GM21360 (cell line): ENCODE data around the gene OR4K17.
A peak's percentile ranks its signal among the peaks of the same experiment; 100 is the strongest.
"Not testable (repeated sequence)": the region's sequence is repeated elsewhere in the genome, so short reads cannot be mapped to it uniquely, and the experiment has no call there.

Experiments
- ATAC-seq: cut with Tn5 transposase; IDR thresholded peaks from one replicate; pipeline ENCODE4 v1.9.1; 2021; ENCODE audit warnings: mild to moderate bottlenecking, moderate library complexity; ENCODE audit not compliant: unreplicated experiment

The OR4K17 gene, protein sequence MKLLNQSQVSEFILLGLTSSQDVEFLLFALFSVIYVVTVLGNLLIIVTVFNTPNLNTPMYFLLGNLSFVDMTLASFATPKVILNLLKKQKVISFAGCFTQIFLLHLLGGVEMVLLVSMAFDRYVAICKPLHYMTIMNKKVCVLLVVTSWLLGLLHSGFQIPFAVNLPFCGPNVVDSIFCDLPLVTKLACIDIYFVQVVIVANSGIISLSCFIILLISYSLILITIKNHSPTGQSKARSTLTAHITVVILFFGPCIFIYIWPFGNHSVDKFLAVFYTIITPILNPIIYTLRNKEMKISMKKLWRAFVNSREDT

DNA sequence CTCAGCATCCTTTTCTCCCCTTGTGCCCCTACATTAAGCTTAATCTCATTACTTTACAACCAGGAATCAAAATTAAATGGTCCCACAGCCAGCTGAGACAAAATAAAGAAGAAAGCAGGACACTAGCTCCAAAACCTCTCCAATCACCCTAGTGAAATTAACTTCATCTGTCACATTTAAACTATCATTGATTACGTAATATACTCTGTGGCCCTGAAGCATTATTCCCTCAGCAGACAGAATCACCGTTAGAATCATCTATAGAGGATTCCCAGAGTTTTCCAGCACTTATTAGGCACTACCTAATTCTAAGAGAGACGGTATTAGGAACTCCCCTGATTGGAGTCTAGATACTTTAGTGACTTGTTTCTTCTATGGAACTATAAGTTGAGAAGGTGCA lies at the start of gene OR4K17:
Gene OR4K17 (plus strand): TSS at position 302 of the 400 bp plus-strand sequence. CDS start 6,761 bp downstream, outside the sequence.
- no peak for ATAC-seq

DNA sequence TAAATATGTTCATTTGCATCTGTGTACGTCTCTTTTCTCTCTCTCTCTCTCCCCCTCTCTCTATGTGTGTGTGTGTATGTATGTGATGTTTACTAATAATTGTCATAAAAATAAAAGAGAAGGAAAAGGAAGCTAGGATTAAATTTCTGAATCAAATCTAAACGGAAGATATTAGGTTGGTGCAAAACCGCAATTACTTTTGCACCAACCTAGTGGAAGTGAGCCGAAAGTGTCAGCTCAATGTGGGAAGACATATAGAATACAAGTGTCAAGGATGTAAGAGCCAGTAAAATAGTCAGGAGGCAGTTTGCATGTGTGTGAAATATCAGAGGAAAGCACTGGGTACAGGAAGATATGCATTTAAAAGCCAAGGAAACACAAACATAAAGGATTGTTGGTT lies 18.5 kb upstream of the OR4K17 start:
- ATAC-seq = no peak

DNA sequence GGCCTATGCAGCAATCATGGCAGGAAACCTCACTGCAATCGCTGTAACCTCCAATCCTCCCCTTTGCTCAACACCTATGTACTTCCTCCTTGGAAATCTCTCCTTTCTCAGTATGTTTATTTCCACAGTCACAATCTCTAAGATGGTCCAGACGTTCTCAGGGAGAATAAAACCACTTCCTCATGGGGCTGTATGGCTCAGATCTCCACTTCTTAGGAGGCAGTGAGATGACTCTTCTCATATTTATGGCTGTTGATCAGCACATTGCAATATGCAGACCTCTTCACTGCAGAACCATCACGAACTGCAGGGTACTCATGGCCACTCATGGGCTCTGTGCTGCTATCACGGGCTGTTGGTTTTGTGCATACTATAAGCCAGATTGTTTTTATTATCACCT lies 17.1 kb upstream of the OR4K17 start:
- ATAC-seq = no peak

DNA sequence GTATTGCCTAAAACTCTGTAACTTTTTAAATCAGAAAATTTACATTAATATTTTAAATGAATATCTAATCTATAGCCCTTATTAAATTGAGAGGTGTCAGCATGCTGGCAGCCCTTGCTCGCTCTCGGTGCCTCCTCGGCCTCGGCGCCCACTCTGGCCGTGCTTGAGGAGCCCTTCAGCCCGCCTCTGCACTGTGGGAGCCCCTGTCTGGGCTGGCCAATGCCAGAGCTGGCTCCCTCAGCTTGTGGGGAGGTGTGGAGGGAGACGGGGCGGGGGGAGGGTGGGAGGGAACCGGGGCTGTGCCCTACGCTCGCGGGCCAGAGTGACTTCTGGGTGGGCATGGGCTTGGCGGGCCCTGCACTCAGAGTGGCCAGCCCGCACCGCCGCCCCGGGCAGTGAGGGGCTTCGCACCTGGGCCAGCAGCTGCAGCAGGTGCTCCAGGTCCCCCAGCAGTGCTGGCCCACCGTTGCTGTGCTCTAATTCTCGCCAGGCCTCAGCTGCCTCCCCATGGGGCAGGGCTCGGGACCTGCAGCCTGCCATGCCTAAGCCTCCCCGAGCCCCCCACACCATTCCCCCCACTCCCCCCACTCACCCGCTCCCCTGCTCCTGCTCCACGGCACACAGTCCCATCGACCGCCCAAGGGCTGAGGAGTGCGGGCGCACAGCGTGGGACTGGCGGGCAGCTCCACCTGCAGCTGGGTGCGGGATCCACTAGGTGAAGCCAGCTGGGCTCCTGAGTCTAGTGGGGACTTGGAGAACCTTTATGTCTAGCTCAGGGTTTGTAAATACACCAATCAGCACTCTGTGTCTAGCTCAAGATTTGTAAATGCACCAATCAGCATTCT lies 11.4 kb upstream of the OR4K17 start:
- not testable (repeated sequence) for ATAC-seq

DNA sequence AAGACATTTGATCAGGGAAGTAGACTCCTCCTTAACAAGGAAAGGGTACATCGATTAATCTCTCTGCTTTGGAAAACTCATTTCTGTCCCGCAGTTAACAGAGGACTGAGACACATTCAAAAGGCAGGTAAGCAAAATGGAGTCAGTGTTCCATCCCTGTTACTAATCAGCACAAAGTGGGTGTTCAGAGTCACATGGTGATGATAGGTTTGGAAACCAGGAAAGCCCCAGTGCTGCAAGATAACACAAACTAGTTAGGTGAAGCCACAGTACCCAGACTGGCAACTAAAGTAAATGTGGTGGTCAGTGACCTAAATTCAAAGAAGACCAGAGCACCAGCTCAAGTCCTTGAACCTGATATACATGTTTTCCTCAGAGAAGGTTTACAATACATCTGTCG lies 1.8 kb downstream of the OR4K17 start:
- ATAC-seq = no peak

DNA sequence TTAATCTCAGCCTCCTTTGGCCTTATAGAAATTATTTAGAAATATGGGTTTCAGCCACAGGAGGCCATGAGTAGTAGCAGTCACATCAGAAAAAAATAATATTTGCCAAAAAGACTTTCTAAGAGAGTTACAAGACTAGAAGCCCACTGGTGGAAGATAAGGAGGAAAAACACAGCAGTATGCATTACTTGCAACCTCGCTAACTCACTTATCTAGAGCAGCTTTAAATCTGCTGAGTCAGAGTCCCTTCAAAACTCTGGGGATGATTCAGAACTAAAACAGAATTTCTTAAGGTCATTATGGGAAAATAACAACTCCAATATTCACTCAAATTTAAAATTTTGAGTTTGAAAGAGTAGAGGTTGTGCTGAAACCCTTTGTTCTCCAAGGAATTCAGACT lies 6.2 kb downstream of the OR4K17 start:
- ATAC-seq = no peak

DNA sequence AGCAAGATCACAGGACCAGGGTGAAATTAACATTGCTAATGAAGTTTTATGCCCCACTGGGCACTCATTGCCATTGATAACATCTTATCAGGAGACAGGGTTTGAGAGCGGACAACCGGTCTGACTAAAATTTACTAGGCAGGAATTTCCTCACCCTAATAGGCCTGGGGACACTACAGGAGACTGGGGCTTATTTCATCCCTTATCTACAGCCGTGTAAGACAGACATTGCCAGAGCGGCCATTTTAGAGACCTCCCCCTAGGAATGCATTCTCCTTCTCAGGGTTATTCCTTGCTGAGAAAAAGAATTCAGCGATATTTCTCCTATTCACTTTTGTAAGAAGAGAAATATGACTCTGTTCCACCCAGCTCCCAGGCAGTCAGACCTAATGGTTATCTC lies 8.3 kb downstream of the OR4K17 start:
- ATAC-seq = no peak

DNA sequence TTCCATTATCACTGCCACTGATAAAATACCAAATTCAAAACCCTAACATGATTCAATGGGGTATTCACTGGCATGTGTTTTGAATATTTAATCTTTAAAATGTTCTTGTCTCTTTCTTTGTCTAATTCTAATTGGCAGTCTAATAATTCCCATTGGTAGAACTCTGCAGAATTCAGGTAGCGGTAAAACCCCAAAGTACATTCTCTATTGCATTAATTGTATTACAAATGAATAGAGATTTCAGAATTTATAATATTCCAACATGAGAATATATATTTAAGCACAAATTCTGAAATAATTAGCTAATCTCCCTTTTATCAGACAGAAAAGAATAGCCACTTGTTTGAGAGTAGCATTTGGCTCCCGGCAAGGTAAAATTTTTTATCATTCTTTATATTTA lies 28.0 kb downstream of the OR4K17 start, which contains the start of gene OR4N5:
Gene OR4N5 (plus strand): TSS at position 301 of the 400 bp plus-strand sequence. CDS start 4,916 bp downstream, outside the sequence.
- no peak for ATAC-seq

DNA sequence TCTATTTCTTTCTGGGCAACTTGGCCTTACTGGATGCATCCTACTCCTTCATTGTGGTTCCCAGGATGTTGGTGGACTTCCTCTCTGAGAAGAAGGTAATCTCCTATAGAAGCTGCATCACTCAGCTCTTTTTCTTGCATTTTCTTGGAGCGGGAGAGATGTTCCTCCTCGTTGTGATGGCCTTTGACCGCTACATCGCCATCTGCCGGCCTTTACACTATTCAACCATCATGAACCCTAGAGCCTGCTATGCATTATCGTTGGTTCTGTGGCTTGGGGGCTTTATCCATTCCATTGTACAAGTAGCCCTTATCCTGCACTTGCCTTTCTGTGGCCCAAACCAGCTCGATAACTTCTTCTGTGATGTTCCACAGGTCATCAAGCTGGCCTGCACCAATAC lies 33.4 kb downstream of the OR4K17 start:
- ATAC-seq = no peak

DNA sequence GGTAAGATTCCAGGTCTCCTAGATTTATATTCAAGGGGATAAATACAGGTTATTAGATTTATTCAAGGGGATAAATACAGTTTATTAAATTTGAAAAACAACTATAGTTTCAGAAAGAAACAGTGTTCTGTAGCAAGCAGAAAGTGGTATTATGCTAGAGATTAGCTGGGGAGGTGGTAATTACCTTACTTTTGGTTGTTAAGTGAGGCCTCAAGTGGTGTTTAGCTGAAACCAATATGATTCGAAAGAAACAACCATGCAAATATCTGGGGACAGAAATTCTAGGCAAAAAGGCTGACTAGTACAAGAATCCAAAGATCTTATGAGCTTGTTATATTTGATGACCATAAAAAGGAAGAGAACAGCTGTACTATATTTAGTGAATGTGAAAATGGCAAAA lies 34.3 kb downstream of the OR4K17 start:
- ATAC-seq = peak; percentile 55

DNA sequence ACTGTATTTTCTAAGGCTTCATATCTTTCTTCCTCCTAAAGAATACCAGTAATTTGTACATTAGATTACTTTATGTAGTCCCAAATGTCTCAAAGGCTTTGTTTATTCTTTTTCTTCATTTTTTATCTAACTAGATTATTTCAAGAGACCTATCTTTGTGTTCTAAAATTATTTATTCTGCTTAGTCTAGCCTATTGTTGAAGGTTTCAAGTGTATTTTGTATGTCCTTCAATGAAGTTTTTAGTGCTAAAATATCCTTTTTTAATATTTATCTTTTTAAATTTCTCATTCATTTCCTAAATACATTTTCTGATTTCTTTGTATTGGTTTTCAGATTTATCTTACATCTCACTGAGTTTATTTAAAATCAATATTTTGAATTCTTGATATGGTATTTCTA lies 53.9 kb downstream of the OR4K17 start:
- no peak for ATAC-seq

DNA sequence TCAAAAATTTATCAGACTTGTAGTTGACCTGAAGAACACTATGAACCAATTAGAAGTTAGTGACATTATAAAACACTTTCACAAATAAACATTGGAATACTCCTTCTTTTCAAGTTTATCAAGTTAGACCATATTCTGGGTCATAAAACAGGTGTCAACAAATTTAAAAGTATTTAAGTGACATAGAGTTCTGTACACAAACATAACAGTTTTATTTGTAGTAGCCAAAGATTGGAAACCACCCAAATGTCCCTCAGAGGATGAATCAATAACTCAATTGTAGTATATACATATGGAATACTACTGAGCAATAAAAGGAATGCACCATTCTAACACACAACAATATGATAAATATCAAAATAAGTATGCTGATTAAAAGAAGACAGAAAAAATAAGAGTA lies 56.6 kb downstream of the OR4K17 start:
- ATAC-seq = no peak

DNA sequence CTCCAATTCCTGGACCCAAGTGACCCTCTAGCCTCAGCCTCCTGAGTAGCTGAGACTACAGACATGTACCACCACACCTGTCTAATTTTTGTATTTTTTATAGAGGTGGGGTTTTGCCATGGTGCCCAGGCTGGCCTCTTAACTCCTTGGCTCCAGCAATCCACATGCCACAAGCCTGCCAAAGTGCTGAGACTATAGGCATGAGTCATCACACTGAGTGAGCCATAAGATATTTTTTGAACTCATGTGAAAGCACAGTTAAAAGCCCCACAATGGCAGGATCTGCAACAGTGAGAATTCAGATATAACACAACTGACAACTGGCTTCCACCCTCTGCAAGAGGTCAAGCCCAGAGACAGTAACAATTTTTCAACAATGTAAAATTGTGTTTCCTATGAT lies 59.3 kb downstream of the OR4K17 start:
- ATAC-seq = not testable (repeated sequence)
